Bronchial epithelial cell (primary cell): ENCODE data around the gene NPIPA3. TPM values are rescaled to one million over a fixed set of nuclear protein-coding genes. Genes with fewer than 3 reads are reported as not detected.
"Not testable (repeated sequence)": the region's sequence is repeated elsewhere in the genome, so short reads cannot be mapped to it uniquely, and the experiment has no call there.

Source experiments
- DNase-seq: peaks from one replicate; pipeline ENCODE4 v3.0.0-alpha.2; 2010; ENCODE audit warnings: low read depth
- FAIRE-seq: peaks from 2 replicates; lab custom pipeline; 2011; peaks lifted over from hg19 to GRCh38; lab: Jason Lieb, UNC
- H3K27me3 ChIP-seq: 2 replicates; pipeline ENCODE4 v1.5.1; 2011; ENCODE audit warnings: low read length; ENCODE audit not compliant: control insufficient read depth, insufficient read depth
- H3K36me3 ChIP-seq: 2 replicates; pipeline ENCODE4 v1.5.1; 2011; ENCODE audit warnings: low read length; ENCODE audit not compliant: control insufficient read depth, insufficient read depth
- H3K4me3 ChIP-seq: 2 replicates; pipeline ENCODE4 v1.5.1; 2011; ENCODE audit warnings: mild to moderate bottlenecking, low read depth, low read length, control low read depth
- total RNA-seq: library from RNA; depleted of rRNA; stranded (reverse); fragments of >200 nt; gene quantifications from 2 replicates; pipeline ENCODE4 v1.2.1, GENCODE V29; 2014
- TF ChIP-seq, protein P1 (sequence below): IDR thresholded peaks from 2 replicates; pipeline ENCODE4 v1.5.1; 2011; ENCODE audit warnings: mild to moderate bottlenecking, moderate library complexity, low read length, control low read depth, inconsistent platforms; ENCODE audit not compliant: insufficient read depth, severe bottlenecking

Gene NPIPA3
- total RNA-seq, 1 donor from 2014 or later = 0.53 TPM

- H3K27me3 ChIP-seq = no peaks in the 10 kb centered on the region
- H3K36me3 ChIP-seq = peaks cover 3% of the 10 kb centered on the region
- no peak for FAIRE-seq
- no peak for DNase-seq
- no peak overlapping the region for H3K4me3 ChIP-seq
- TF ChIP-seq, protein P1, sequence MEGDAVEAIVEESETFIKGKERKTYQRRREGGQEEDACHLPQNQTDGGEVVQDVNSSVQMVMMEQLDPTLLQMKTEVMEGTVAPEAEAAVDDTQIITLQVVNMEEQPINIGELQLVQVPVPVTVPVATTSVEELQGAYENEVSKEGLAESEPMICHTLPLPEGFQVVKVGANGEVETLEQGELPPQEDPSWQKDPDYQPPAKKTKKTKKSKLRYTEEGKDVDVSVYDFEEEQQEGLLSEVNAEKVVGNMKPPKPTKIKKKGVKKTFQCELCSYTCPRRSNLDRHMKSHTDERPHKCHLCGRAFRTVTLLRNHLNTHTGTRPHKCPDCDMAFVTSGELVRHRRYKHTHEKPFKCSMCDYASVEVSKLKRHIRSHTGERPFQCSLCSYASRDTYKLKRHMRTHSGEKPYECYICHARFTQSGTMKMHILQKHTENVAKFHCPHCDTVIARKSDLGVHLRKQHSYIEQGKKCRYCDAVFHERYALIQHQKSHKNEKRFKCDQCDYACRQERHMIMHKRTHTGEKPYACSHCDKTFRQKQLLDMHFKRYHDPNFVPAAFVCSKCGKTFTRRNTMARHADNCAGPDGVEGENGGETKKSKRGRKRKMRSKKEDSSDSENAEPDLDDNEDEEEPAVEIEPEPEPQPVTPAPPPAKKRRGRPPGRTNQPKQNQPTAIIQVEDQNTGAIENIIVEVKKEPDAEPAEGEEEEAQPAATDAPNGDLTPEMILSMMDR = no peak
Measured at GRCh38 chr16:14672403-14672971, 30.7 kb upstream of the NPIPA3 start.

GRCh38 chr16:14676633-14677032 lies 26.6 kb upstream of the NPIPA3 start:
- FAIRE-seq (no peak), DNase-seq (no peak)
- Histone ChIP-seq H3K27me3 (no peaks in the 10 kb centered on the region), H3K36me3 (no peaks in the 10 kb centered on the region), H3K4me3 (no peak overlapping the region)
- TF ChIP-seq, protein P1 = no peak

- TF ChIP-seq, protein P1 = no peak
- Histone ChIP-seq H3K27me3 (no peaks in the 10 kb centered on the region), H3K36me3 (no peaks in the 10 kb centered on the region), H3K4me3 (no peak overlapping the region)
- FAIRE-seq (no peak), DNase-seq (no peak)
Measured at GRCh38 chr16:14677627-14678026, 25.6 kb upstream of the NPIPA3 start.

- FAIRE-seq (no peak), DNase-seq (no peak)
- TF ChIP-seq, protein P1 = no peak
- no peaks in the 10 kb centered on the region for H3K27me3 ChIP-seq
- H3K4me3 ChIP-seq = no peak overlapping the region
- no peaks in the 10 kb centered on the region for H3K36me3 ChIP-seq
Measured at GRCh38 chr16:14678748-14679497, 24.3 kb upstream of the NPIPA3 start.

- not testable (repeated sequence) for H3K27me3 ChIP-seq, H3K4me3 ChIP-seq, DNase-seq, FAIRE-seq, H3K36me3 ChIP-seq
Measured at GRCh38 chr16:14680396-14680795, 22.8 kb upstream of the NPIPA3 start.

- Histone ChIP-seq H3K36me3 (no peaks in the 10 kb centered on the region), H3K27me3 (no peaks in the 10 kb centered on the region), H3K4me3 (no peak overlapping the region)
- no peak for FAIRE-seq
- DNase-seq = no peak
- TF ChIP-seq, protein P1 = no peak
Measured at GRCh38 chr16:14681115-14681514, 22.1 kb upstream of the NPIPA3 start.
